Camera-type eye (tissue), 1 donor: ENCODE data around the gene NDUFS1. TPM values are rescaled to one million over a fixed set of nuclear protein-coding genes. Genes with fewer than 3 reads are reported as not detected.

Experiments used
- total RNA-seq: library from RNA; depleted of rRNA; stranded (reverse); fragments of >200 nt; gene quantifications from one replicate; pipeline ENCODE4 v1.2.3, GENCODE V29; 2014

NDUFS1 gene
- total RNA-seq: 167 TPM

GRCh38 chr2:206159346-206160124 lies at the start of gene NDUFS1, which contains the start of gene EEF1B2:
Gene NDUFS1 (minus strand): TSS chr2:206159444. CDS start chr2:206153678, 5,766 bp downstream.
Gene EEF1B2 (plus strand): TSS chr2:206159895. CDS start chr2:206159980, 85 bp downstream.

GRCh38 chr2:206085742-206086445 lies 73.3 kb downstream of the NDUFS1 start, which contains the start of gene INO80D:
Gene INO80D (minus strand): TSS chr2:206086174. CDS start chr2:206063016, 23,158 bp downstream.

Other genes with a start within 250 kb of the NDUFS1 start
- gene INO80D, start 73.3 kb downstream of the NDUFS1 start, total RNA-seq: 37.1 TPM
- 166 TPM for gene EEF1B2, start 451 bp upstream of the NDUFS1 start, total RNA-seq
- gene ZDBF2, start 115.2 kb upstream of the NDUFS1 start, total RNA-seq: 40.8 TPM